Activated naive CD8-positive, alpha-beta T cell treated with anti-CD3 and anti-CD28 coated beads for 36 hours (primary cell): ENCODE results near the gene PARP4. TPM values are rescaled to one million over a fixed set of nuclear protein-coding genes. Genes with fewer than 3 reads are reported as not detected.
"Not testable (repeated sequence)": the region's sequence is repeated elsewhere in the genome, so short reads cannot be mapped to it uniquely, and the experiment has no call there.

Experiments used
- DNase-seq: peaks from one replicate; pipeline ENCODE4 v3.0.0; 2021
- H3K27ac Mint-ChIP-seq: one replicate; pipeline ENCODE4 v1.8.0; 2022; ENCODE audit warnings: mild to moderate bottlenecking, moderate library complexity, mixed read lengths
- H3K27me3 Mint-ChIP-seq: one replicate; pipeline ENCODE4 v1.8.0; 2022; ENCODE audit warnings: mild to moderate bottlenecking, mixed read lengths
- H3K36me3 Mint-ChIP-seq: one replicate; pipeline ENCODE4 v1.8.0; 2021; ENCODE audit warnings: mild to moderate bottlenecking, mixed read lengths
- H3K4me1 Mint-ChIP-seq: one replicate; pipeline ENCODE4 v1.8.0; 2021; ENCODE audit warnings: mixed read lengths
- H3K4me3 Mint-ChIP-seq: one replicate; pipeline ENCODE4 v1.8.0; 2022; ENCODE audit warnings: mild to moderate bottlenecking, moderate library complexity, mixed read lengths
- H3K9me3 Mint-ChIP-seq: one replicate; pipeline ENCODE4 v1.8.0; 2022; ENCODE audit warnings: mixed read lengths
- total RNA-seq, 2 experiments: library from RNA; stranded (reverse); gene quantifications; one replicate each; pipeline ENCODE4 v1.2.3, GENCODE V29; 2021

Gene PARP4
- 10 to 100 TPM; 20.2 to 20.9 TPM for total RNA-seq

GRCh38 chr13:24512197-24512907 lies at the start of gene PARP4:
Gene PARP4, minus strand, starts transcription at chr13:24512778. Its CDS starts 9,002 bp downstream, at chr13:24503776.
- Mint-ChIP-seq H3K27me3 (peaks cover 3% of the 10 kb centered on the region), H3K4me1 (peaks cover 36% of the 10 kb centered on the region), H3K4me3 (peak within 1 kb of the TSS; percentile 82), H3K36me3 (peaks cover 8% of the 10 kb centered on the region), H3K9me3 (no peaks in the 10 kb centered on the region), H3K27ac (peak within 1 kb of the TSS; percentile 98)
- DNase-seq, result peak; percentile 79

- Mint-ChIP-seq H3K27me3 (peaks cover 55% of the 10 kb centered on the region), H3K4me1 (peaks cover 13% of the 10 kb centered on the region)
- not testable (repeated sequence) for H3K4me3 Mint-ChIP-seq, H3K9me3 Mint-ChIP-seq, H3K27ac Mint-ChIP-seq, H3K36me3 Mint-ChIP-seq, DNase-seq
Measured at GRCh38 chr13:24560579-24561187, 48.1 kb upstream of the PARP4 start.

GRCh38 chr13:24559431-24560218 lies 47.0 kb upstream of the PARP4 start:
- Mint-ChIP-seq H3K4me1 (peaks cover 13% of the 10 kb centered on the region), H3K27me3 (peaks cover 49% of the 10 kb centered on the region), H3K4me3 (peak overlapping the region; percentile 23)
- peak; percentile 41 for DNase-seq
- not testable (repeated sequence) for H3K9me3 Mint-ChIP-seq, H3K27ac Mint-ChIP-seq, H3K36me3 Mint-ChIP-seq

DNA sequence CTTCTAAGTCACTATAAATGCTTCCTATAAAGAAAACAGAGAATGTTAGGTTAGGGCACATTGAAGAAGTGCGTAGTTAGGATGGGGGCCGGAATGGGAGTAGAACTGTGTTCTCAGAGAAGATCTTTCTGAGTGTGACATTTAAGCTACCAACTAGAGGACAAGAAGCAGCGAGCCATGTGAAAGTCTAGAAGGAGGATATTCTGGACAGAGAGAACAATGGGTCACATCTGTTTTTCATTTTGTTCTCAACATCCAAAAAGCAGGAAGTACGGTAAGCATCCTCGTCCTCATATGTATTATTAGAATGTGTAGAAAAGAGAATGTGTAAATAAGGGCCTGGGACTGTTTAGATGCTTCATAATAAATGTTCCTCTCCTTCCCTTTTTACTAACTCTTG lies 44.5 kb upstream of the PARP4 start:
- Mint-ChIP-seq H3K4me3 (no peak overlapping the region), H3K27me3 (peaks cover 56% of the 10 kb centered on the region), H3K36me3 (peaks cover 4% of the 10 kb centered on the region), H3K27ac (no peak overlapping the region), H3K9me3 (peaks cover 2% of the 10 kb centered on the region), H3K4me1 (peaks cover 13% of the 10 kb centered on the region)
- DNase-seq, result no peak

DNA sequence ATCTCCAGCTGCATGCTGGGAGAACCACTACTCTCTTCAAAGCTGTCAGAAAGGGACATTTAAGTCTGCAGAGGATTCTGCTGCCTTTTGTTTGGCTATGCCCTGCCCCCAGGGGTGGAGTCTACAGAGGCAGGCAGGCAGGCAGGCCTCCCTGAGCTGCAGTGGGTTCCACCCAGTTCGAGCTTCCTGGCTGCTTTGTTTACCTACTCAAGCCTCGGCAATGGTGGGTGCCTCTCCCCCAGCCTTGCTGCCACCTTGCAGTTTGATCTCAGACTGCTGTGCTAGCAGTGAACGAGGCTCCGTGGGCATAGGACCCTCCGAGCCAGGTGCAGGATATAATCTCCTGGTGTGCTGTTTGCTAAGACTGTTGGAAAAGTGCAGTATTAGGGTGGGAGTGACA lies 41.3 kb upstream of the PARP4 start:
- H3K4me1 Mint-ChIP-seq, H3K36me3 Mint-ChIP-seq, H3K9me3 Mint-ChIP-seq, DNase-seq, H3K27ac Mint-ChIP-seq, H3K4me3 Mint-ChIP-seq: not testable (repeated sequence)
- H3K27me3 Mint-ChIP-seq, result peaks cover 44% of the 10 kb centered on the region

GRCh38 chr13:24541476-24542352 lies 29.1 kb upstream of the PARP4 start:
- H3K9me3 Mint-ChIP-seq, H3K36me3 Mint-ChIP-seq, H3K27ac Mint-ChIP-seq, H3K4me1 Mint-ChIP-seq: not testable (repeated sequence)
- H3K4me3 Mint-ChIP-seq, result peak overlapping the region; percentile 78
- peak; percentile 24 for DNase-seq
- peaks cover 54% of the 10 kb centered on the region for H3K27me3 Mint-ChIP-seq

GRCh38 chr13:24541127-24541475 lies 28.5 kb upstream of the PARP4 start:
- Mint-ChIP-seq H3K9me3 (no peaks in the 10 kb centered on the region), H3K36me3 (no peaks in the 10 kb centered on the region), H3K4me1 (peaks cover 7% of the 10 kb centered on the region), H3K27me3 (peaks cover 50% of the 10 kb centered on the region), H3K4me3 (peak overlapping the region; percentile 78), H3K27ac (no peak overlapping the region)
- no peak for DNase-seq

DNA sequence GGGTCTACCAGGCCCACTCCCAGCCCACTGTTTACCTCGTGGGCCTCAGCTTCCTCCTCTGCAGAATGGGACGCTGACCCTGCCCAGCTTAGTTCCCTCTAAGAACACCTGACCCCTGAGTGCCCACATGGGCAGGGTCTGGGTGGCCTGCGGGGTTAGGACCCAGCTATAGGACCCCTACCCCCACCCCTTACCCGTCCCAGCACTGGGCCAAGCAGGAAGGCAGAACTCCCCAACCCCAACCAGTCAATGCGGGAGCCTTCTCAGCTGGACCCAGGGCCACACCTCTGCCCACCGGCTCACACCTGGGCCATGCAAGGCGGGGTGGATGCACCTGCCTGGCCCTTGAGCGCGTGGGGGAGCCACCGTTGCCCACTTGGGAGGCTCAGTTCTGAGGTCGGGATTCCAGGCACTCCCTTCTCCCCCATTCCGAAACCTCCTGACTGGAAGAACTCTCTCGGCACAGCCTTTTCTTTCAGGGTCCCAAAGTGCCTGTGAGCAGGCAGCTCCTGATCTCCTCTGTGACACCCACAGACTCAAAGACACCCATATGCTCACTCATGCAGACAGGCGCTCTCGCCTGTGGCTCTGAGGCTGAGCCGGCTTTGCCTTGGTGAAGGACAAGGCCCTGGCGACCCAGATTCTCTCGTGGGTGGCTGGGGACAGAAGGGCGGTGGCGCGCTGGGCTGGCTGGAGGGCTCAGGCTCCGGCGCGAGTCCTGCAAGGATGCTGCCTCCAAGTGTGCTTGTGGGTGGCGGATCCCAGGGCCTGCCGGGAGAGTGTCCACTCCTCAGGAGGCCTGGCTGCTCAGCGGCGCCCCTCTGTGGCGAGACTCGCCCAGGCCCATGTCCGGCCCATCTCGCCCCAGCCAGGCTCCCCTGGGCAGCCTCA lies 27.9 kb upstream of the PARP4 start:
- H3K27me3 Mint-ChIP-seq, result peaks cover 45% of the 10 kb centered on the region

GRCh38 chr13:24539500-24540165 lies 27.1 kb upstream of the PARP4 start:
- H3K36me3 Mint-ChIP-seq, result no peaks in the 10 kb centered on the region
- no peak for DNase-seq
- no peaks in the 10 kb centered on the region for H3K9me3 Mint-ChIP-seq
- no peak overlapping the region for H3K27ac Mint-ChIP-seq
- no peak overlapping the region for H3K4me3 Mint-ChIP-seq
- peaks cover 7% of the 10 kb centered on the region for H3K4me1 Mint-ChIP-seq
- peaks cover 42% of the 10 kb centered on the region for H3K27me3 Mint-ChIP-seq

More for the DNA sequence above, 27.9 kb upstream of the PARP4 start:
- Mint-ChIP-seq H3K4me3 (no peak overlapping the region), H3K4me1 (peaks cover 7% of the 10 kb centered on the region), H3K36me3 (no peaks in the 10 kb centered on the region), H3K9me3 (no peaks in the 10 kb centered on the region), H3K27ac (no peak overlapping the region)
- DNase-seq, result no peak

DNA sequence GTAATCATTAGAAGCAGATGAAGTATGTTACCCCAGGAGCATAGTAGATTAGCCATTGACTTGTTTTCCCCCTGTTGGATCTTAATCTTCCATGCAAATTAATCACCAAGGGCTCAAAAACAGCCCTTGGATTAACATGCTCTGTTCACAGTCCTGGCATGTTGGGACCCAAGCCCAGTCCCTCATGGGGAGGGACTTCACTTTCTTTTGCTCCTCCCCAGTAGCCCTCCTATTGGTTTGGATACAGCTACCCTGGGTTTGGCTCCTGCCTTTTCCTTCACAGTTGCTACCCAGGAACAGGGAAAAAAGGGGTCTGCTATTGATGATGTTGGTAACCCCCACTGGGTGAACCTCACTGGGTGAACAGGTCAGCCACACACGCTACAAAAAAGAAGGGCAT lies 16.9 kb upstream of the PARP4 start:
- Mint-ChIP-seq H3K4me1 (no peaks in the 10 kb centered on the region), H3K4me3 (no peak overlapping the region), H3K9me3 (no peaks in the 10 kb centered on the region), H3K27ac (no peak overlapping the region), H3K27me3 (peaks cover 70% of the 10 kb centered on the region), H3K36me3 (no peaks in the 10 kb centered on the region)
- no peak for DNase-seq

DNA sequence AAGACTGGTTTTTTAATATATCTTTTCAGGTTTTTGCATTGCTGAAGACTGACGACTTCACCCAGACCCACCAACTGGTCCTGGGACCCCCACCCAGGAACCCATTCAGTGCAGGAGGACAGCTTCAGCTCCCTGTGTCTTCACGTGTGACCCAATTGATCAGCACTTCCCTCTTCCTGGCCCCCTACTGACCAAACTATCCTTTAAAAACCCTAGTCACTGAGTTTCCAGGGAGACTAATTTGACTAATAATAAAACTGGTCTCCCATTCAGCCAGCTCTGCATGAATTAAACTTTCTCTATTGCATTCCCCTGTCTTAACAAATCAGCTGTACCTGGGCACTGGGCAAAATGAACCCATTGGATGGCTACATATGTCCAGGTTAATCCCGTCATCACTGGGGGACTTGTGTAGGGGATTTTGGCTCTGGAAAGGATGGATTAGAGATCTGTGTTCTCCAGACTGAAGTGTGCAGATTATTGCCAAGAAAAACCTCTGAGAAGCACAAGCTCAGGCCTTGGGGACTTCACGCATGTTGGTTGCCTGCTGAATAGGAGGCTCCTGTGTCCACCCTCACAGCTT lies 16.3 kb upstream of the PARP4 start:
- Mint-ChIP-seq H3K27me3 (peaks cover 64% of the 10 kb centered on the region), H3K36me3 (no peaks in the 10 kb centered on the region), H3K27ac (no peak overlapping the region), H3K9me3 (no peaks in the 10 kb centered on the region), H3K4me1 (no peaks in the 10 kb centered on the region), H3K4me3 (no peak overlapping the region)
- DNase-seq, result no peak

GRCh38 chr13:24527266-24527775 lies 14.7 kb upstream of the PARP4 start:
- Mint-ChIP-seq H3K36me3 (no peaks in the 10 kb centered on the region), H3K9me3 (no peaks in the 10 kb centered on the region), H3K4me3 (no peak overlapping the region), H3K27ac (no peak overlapping the region), H3K4me1 (no peaks in the 10 kb centered on the region), H3K27me3 (peaks cover 50% of the 10 kb centered on the region)
- no peak for DNase-seq

- peaks cover 6% of the 10 kb centered on the region for H3K4me1 Mint-ChIP-seq
- H3K27me3 Mint-ChIP-seq, result no peaks in the 10 kb centered on the region
- no peaks in the 10 kb centered on the region for H3K9me3 Mint-ChIP-seq
- no peak for DNase-seq
- no peak overlapping the region for H3K4me3 Mint-ChIP-seq
- no peaks in the 10 kb centered on the region for H3K36me3 Mint-ChIP-seq
- H3K27ac Mint-ChIP-seq, result no peak overlapping the region
Measured at GRCh38 chr13:24520733-24521132, 8.2 kb upstream of the PARP4 start.
